H7 (cell line): Measurements from ENCODE around the gene STX1B. TPM values are rescaled to one million over a fixed set of nuclear protein-coding genes. Genes with fewer than 3 reads are reported as not detected.

ENCODE experiments used
- DNase-seq: peaks from one replicate; pipeline ENCODE4 v3.0.0; 2012
- H3K27me3 ChIP-seq: 2 replicates; pipeline ENCODE4 v1.6.0; 2011; ENCODE audit warnings: mild to moderate bottlenecking, low read length; ENCODE audit not compliant: control insufficient read depth, insufficient read depth
- H3K36me3 ChIP-seq: replicated peaks from 2 replicates; pipeline ENCODE4 v1.5.1; 2011; ENCODE audit warnings: low read length; ENCODE audit not compliant: control insufficient read depth, insufficient read depth
- H3K4me3 ChIP-seq: 2 replicates; pipeline ENCODE4 v1.5.1; 2011; ENCODE audit warnings: low read depth, mild to moderate bottlenecking, control low read depth, low read length, moderate library complexity; ENCODE audit not compliant: insufficient read depth
- total RNA-seq: library from RNA; depleted of rRNA; stranded (reverse); fragments of >200 nt; shearing (Covaris generic); gene quantifications from 2 replicates; pipeline ENCODE4 v1.2.3, GENCODE V29; 2014; rRNA removed

STX1B gene
- total RNA-seq, result 1.3 and 4.1 TPM in 2 replicates

DNA sequence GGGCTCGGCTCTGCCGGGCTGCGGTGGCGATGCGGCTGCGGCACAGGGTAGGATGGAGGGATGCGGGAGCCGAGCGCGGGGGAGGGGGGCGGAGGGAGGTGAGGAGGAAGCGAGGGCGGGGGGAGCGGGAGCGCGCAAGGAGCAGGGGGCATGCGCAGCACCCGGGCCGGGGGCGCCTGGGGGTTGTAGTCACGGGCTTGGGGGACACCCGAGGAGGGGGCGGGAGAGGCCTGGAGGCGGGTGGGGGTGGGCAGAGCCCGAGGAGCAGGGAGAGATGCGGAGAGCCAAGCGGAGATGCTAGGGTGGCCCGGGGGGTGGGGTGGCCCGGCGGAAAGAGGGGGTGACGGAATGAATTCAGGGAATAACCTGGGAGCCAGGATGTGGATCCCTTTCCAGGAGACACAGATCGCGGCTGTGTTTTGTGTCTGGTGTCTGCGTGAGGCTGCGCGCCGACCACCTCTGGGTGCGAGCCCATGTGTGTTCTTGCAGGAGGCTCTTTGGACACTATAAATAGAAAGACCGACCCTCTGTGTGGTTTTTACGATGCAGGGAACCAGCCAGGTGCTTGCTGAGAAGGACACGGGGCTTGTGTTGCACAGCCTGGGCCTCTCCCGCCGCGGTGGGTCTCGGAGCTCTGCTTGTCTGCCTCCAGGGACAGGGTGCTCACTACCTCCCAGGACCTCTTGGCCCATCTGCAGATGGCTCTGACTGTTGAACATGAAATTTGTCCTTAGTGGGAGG, at the start of gene STX1B:
Gene STX1B, minus strand, starts transcription at position 54 of the 741 bp plus-strand sequence. CDS start 242 bp downstream, outside the sequence.
- Histone ChIP-seq H3K4me3 (peak within 1 kb of the TSS; percentile 45), H3K27me3 (peaks cover 9% of the 10 kb centered on the region), H3K36me3 (no peaks in the 10 kb centered on the region)
- DNase-seq, result peak; percentile 99

DNA sequence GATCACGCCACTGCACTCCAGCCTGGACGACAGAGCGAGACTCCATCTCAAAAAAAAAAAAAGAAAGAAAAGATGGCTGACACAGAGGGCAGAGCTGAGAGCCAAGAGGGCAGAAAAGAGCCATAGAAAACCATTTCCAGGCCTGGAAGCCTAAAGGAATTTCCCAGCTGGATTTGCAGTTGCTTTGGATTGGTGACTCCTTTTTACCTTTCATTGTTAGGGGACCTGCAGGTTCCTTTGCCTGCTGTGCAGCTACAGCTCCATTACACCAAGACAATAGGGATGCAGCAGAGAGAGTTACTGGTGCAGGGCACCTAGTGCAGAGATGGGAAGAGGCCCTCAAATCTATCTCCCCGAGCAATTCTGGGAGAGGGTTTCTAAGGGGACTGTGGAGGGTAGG, 45.2 kb upstream of the STX1B start:
- H3K36me3 ChIP-seq, result no peaks in the 10 kb centered on the region; the same call in 1 of the 2 replicates
- H3K27me3 ChIP-seq, result no peaks in the 10 kb centered on the region
- H3K4me3 ChIP-seq, result no peak overlapping the region
- peak; percentile 76 for DNase-seq

DNA sequence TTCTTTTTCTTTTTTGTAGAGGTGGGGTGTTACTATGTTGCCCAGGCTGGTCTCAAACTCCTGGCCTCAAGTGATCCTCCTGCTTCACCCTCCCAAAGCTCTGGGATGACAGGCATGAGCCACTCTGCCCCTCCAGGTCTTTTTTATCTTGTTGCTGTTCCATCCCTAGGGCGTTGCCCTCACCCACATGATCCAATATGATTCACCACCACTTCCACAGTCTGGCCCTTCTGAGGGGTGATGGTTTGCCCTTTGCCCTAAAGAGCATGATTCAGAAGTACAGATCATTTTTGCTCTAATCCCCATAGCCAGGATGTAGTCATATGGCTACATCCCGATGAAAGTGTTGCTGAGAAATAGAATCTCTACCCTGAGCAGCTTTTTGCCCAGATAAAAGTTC, 41.7 kb upstream of the STX1B start:
- no peak for DNase-seq
- no peaks in the 10 kb centered on the region for H3K36me3 ChIP-seq
- no peak overlapping the region for H3K4me3 ChIP-seq
- no peaks in the 10 kb centered on the region for H3K27me3 ChIP-seq

DNA sequence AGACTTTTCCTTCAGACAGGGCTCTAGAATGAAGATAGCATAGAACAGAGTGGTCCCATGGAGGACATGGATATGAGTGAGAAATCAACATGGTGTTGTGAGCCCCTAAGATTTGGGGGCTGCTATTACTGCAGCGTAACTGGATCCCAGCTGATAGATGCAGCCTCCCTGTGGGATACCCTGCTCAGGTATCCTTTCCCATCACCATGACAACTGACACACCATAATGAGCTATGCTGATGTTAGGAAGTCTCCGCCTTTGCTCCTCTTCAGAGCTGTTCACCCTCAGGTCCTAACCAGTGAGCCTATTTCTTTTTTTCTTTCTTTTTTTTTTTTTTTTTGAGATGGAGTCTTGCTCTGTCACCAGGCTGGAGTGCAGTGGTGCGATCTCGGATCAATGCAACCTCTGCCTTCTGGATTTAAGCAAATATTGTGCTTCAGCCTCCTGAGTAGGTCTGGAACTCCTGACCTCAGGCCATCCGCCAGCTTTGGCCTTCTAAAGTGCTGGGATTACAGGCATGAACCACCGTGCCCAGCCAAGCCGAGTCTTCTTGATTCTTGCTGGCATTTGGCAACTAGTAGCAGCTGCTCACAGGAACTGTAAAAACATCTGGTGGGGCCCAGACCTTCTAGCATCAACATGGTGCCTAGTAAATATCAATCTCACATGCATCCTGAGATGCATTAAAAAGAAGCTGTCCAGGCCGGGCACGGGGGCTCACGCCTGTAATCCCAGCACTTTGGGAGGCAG, 40.0 kb upstream of the STX1B start:
- Histone ChIP-seq H3K27me3 (no peaks in the 10 kb centered on the region), H3K36me3 (no peaks in the 10 kb centered on the region), H3K4me3 (no peak overlapping the region)
- DNase-seq, result peak; percentile 78

DNA sequence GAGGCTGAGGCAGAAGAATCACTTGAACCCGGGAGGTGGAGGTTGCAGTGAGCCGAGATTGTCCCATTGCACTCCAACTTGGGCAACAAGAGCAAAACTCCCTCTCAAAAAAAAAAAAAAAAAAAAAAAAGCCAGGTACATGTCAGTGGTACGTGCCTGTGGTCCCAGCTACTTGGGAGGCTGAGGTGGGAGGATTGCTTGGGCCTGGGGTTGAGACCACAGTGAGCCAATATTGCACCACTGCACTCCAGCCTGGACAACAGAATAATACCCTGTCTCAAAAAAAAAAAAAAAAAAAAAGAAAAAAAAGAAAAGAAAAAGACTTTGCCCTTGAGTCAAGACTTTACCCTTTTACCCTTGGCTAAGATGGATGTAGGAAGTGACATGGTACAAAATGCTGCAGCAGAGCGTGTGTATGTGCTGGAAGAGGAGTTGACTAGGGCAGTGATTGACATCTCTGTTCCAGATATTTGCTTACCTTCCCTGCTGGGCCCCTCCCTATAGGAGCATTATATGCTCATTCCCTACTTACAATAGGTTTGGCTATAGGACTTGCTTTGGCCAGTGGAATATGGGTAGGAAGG, 33.6 kb upstream of the STX1B start:
- H3K36me3 ChIP-seq, result 0 out of 2 replicates have a peak, but pooled peaks cover 3% of the 10 kb centered on the region
- no peaks in the 10 kb centered on the region for H3K27me3 ChIP-seq
- H3K4me3 ChIP-seq, result no peak overlapping the region
- no peak for DNase-seq

DNA sequence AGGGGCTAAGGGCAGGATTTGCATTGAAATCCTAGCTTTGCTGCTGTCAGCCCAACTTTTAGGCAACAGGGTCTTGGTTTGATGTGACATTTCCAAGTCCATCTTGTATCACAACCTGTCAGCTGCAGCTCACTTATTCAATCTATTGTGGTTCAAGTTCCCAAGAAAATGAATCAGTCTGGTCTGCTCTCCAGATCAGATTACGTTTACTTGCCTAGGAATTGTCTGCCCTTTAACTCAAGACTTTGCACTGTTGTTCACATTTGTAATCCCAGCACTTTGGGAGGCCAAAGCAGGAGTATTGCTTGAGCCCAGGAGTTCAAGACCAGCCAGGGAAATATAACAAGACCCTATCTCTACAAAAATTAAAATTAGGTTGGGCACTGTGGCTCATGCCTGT, 32.9 kb upstream of the STX1B start:
- no peak for DNase-seq
- H3K4me3 ChIP-seq, result no peak overlapping the region
- H3K27me3 ChIP-seq, result no peaks in the 10 kb centered on the region
- H3K36me3 ChIP-seq, result 0 out of 2 replicates have a peak, but pooled peaks cover 3% of the 10 kb centered on the region

DNA sequence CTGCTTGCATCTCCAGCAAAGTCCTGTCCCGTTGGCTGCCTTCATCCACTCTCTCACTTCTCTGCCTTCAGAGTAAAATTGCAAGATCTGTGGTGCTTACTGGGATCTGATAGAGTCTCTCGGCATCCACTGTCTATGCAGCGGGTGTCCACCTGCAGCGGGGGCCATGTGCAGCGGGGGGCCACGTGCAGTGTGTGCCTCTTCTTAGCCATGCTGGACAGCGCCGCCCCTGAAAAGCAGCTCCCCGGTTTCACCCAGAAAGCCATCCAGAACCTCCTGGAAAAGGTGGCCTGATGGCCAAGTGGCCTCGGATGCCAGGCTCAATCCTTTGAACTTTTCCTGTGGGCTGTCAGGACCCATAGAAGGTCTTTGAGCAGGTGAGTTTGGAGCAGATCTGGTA, 32.4 kb upstream of the STX1B start:
- 0 out of 2 replicates have a peak, but pooled peaks cover 3% of the 10 kb centered on the region for H3K36me3 ChIP-seq
- no peaks in the 10 kb centered on the region for H3K27me3 ChIP-seq
- no peak for DNase-seq
- peak overlapping the region; percentile 24 for H3K4me3 ChIP-seq

DNA sequence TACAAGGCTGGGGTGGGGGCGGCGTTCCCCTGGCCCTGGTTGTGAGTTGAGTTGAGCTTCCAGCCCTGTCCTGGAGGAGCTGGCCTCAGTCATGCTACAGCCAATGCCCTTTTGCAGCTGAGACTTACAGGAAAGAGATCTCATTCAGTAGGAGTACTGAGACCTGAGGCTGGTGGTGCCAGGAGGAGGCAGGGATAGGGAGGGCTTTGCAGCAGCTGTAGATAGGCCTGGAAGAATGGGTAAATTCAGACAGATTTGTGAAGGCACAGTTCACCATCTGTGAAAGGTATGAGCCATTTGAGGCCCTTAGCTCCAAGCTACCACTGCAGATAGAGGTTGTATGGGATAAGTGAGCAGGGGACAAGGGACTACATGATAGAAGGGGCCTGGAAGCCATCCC, 28.6 kb upstream of the STX1B start:
- DNase-seq, result no peak
- Histone ChIP-seq H3K4me3 (no peak overlapping the region), H3K36me3 (peaks cover 3% of the 10 kb centered on the region; the same call in 1 of the 2 replicates), H3K27me3 (no peaks in the 10 kb centered on the region)

DNA sequence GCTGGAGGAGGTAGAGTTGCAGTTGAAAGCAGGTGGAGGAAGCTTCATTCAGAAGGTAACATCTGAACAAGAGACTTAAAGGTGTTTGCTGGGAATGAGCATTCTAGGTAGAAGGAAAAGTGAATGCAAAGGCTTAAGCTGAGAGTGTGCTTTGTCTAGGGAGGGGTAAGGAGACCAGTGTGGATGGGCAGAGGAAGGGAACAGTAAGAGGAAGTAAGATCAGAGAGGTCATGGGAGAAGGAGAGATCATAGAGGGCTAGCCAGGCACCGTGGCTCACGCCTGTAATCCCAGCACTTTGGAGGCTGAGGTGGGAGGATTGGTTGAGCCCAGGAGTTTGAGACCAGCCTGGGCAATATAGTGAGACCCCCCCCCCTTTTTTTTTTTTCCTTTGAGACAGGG, 26.3 kb upstream of the STX1B start:
- no peak for DNase-seq
- H3K4me3 ChIP-seq, result no peak overlapping the region
- no peaks in the 10 kb centered on the region for H3K27me3 ChIP-seq
- peaks cover 3% of the 10 kb centered on the region; the same call in 1 of the 2 replicates for H3K36me3 ChIP-seq

DNA sequence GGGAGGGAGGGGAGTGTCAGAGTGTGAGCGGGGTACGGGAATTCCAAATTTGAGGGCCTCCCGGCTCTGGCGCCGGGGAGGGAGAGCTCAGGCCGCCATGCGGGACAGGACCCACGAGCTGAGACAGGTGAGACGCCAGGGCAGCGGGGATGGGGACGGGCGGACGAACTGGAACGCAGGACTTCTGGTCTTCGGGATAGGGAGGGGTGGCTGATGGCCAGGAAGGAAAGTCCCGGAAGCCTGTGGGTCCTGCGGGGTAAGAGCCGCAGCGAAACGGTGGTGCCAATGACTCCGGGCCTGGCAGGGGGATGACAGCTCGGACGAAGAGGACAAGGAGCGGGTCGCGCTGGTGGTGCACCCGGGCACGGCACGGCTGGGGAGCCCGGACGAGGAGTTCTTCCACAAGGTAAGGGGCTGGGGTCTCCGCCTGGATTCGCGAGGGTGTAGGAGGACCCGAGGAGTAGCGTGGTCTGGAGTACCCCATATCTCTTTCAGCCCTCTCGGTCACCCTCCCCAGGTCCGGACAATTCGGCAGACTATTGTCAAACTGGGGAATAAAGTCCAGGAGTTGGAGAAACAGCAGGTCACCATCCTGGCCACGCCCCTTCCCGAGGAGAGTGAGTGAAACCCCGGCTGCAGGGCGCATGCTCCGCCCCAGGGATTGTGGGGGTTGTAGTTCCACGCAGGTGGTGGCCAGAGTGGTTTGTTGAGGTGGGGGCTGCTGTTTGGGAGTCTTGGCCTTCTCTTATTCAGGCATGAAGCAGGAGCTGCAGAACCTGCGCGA, 23.5 kb upstream of the STX1B start:
- Histone ChIP-seq H3K4me3 (peak overlapping the region; percentile 89), H3K36me3 (no peaks in the 10 kb centered on the region; the same call in 1 of the 2 replicates), H3K27me3 (no peaks in the 10 kb centered on the region)
- DNase-seq, result peak; percentile 98

DNA sequence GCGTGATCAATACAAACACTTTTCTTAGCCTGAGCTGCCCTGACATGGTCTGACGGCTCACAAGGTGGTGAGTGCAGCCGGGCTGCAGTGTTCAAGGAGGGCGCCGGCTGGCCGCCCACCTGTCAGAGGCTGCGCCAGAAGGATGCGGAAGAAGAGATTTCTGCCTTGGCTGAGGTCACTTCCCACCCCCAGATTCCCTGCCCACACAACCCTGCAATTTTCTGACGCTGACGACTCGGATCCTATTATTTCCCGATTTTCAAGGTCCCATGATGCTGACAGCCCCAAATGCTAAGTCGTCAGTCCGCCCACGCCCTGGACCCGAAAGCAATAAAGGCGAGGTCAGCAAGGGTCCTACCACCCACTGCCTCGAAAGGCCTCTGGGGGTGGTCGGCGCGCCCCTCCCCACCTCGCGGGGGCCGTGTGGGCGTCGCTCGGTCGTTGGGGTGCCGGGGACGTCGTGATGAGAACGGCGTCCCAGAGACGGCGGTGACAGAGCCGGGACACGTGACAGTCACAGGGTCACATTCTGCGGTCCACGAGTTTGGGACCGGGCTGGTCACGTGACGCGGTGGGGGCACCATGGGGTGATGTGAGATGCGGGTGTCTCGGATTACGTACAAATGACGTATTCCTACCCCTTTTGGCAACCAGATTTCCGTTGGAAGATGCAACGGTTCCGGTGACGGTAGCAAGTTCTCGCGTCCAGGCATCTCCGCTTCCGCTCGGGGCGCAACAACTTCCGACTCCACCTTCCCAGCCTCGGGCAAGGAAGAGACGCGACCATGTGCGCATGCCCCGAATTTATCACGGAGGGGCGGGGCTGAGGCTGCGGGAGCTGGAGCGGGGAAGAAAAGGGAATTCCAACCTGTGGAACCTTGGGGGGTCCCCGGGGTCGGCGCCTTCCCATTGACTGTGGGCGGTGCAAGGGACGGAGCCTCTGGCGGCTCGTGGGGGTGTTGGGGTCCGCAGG, 22.6 kb upstream of the STX1B start, which contains the start of gene STX4:
Gene STX4, plus strand, starts transcription at position 823 of the 973 bp plus-strand sequence. CDS start 248 bp downstream, outside the sequence.
- Histone ChIP-seq H3K4me3 (peak within 1 kb of the TSS; percentile 89), H3K27me3 (no peaks in the 10 kb centered on the region), H3K36me3 (no peaks in the 10 kb centered on the region; the same call in 1 of the 2 replicates)
- peak; percentile 96 for DNase-seq

DNA sequence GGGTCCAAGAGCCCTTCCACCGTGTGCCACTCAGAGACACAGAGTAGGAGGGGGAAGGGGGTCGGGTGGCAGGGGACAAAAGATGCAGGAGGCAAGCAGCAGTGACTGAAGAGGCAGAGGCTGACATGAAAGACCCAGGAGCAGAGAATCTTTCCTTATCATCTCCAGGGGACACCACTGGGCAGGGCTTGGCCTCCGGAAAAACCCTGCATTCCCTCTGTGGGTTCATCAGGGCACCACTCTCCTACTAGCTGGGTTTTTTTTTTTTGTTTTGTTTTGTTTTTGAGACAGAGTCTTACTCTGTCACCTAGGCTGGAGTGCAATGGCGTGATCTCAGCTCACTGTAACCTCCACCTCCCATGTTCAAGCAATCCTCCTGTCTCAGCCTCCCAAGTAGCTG, 20.8 kb upstream of the STX1B start:
- DNase-seq, result no peak
- Histone ChIP-seq H3K4me3 (no peak overlapping the region), H3K27me3 (no peaks in the 10 kb centered on the region), H3K36me3 (no peaks in the 10 kb centered on the region; the same call in 1 of the 2 replicates)

DNA sequence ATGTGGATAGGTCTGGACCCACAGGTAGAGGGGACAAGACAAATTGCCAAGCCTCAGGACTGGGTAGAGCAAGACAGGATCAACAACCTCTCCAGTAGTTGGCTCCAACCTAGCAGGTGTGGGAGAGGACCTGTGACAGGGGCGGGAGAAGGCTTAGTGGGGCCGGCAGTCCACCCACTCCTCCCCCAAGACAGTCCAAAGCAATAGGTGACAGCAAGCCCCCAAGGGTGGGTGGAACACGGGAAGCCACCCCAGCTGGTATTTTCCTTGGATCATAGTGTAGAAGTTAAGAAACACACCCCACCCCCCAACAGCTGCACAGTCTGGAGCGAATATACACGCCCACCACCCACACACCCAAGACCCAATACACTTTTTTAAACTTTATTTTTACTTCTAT, 18.8 kb upstream of the STX1B start:
- no peak overlapping the region for H3K4me3 ChIP-seq
- no peak for DNase-seq
- H3K27me3 ChIP-seq, result no peaks in the 10 kb centered on the region
- H3K36me3 ChIP-seq, result no peaks in the 10 kb centered on the region
